ENCODE data around the gene COL6A1.
"Not testable (repeated sequence)": the region's sequence is repeated elsewhere in the genome, so short reads cannot be mapped to it uniquely, and the experiment has no call there.

COL6A1 gene

DNA sequence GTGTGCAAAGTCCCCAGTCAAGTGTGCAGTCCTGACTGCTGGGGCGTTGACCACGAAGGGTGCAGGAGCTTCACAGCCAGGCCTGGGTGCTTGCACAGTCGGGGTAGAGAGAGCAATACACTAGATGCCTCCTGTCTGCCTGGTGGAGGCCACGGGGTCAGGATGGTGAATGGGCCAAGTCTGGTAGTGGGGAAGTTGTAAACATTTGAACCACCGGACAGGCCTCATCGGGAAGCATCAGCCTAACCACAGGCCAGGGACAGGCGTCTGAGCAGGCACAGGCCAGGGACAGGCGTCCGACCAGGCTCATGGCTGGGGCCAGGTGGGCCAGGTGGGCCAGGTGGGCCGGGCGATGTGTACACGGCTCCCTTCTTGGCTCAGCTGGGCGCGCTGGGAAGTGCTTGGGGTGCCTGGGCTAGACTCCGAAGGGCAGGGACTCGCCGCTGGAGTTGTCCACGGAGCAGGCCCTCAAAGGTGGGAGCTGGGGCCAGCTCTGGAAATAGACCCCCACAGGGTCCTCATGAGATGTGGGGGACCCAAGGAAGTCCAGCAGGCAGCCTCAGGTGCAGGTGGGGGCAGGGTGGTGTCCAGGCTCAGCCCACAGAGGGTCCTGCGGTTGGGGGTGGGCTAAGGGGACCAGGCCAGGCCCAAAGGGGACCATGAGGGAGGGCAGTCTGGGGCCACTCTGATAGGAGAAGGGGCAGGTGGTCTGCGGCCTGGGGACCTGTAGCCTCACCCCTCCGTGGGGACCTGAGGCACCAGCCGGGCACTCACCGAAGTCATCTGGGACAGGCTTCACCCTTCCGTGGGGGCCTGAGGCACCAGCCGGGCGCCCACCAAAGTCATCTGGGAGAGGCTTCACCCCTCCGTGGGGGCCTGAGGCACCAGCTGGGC lies 15.0 kb downstream of the COL6A1 start:
- no peak for DNase-seq

GRCh38 chr21:45997205-45997494 lies 15.6 kb downstream of the COL6A1 start:
- DNase-seq, result no peak

DNA sequence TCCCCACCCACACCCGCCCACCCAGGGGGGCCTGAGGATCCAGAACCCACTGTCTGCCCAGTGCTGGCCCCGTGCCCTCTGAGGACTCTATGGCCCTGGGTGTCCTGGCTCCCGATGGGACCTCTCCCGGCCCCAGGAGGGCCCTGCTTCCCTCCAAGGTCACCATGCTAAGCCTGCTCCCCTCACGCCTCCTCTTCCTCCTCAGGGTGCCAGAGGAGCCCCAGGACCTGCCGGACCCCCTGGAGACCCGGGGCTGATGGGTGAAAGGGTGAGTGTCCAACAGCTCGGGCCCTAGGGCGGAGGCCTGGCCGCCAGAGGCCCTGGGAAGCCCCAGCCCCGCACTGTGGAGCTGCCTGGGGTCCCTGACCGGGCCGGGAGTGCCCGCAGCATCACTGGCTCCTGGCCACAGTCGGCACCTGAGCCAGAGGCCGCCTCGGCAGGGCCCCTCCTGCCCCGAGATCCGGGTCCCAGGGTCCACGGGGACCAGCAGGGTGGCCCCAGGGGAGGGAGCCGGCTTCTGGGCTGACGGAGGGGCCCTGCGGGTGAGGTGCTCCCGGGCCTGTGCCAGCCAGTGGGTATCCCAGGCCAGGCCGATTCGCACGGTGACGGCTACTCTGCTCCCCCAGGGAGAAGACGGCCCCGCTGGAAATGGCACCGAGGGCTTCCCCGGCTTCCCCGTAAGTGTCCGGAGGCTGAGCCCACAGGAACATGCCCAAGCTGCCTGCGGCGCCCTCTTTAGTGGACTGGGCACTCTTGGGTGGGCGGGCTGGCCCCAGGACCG lies 16.1 kb downstream of the COL6A1 start:
- no peak for DNase-seq

GRCh38 chr21:45998276-45998701 lies 16.7 kb downstream of the COL6A1 start:
- no peak for DNase-seq

DNA sequence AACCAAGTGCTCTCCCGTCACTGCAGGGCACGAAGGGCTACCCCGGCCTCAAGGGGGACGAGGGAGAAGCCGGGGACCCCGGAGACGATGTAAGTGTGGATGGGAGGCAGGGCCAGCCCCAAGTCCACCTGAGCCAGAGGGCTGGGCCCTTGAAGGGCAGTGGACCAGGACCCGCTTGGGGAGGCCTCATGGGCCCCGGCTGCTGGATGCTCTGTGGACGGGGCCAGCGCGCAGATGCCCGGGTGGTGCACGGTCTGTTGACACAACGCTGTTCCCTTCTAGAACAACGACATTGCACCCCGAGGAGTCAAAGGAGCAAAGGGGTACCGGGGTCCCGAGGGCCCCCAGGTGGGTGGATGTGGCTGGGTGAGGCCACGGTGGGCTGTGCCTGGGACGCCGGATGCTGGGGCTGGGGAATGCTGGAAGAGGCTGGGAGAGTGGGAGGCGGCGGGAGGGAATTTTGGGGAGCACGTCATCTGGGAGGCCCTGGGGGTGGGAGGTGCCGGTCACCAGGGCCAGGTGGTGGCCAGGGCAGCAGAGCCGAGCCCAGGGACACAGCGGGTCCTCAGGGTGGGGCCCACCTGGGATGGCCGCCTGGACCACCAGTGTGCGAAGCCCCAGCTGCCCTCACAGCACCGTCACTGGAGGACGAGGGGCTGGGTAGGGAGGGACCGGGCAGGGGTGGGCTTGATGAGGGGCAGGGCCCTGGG lies 17.5 kb downstream of the COL6A1 start:
- no peak for DNase-seq

- DNase-seq, result no peak
Observed at GRCh38 chr21:45999581-46000181, 18.1 kb downstream of the COL6A1 start.

GRCh38 chr21:46000182-46000730 lies 18.7 kb downstream of the COL6A1 start:
- DNase-seq, result no peak

DNA sequence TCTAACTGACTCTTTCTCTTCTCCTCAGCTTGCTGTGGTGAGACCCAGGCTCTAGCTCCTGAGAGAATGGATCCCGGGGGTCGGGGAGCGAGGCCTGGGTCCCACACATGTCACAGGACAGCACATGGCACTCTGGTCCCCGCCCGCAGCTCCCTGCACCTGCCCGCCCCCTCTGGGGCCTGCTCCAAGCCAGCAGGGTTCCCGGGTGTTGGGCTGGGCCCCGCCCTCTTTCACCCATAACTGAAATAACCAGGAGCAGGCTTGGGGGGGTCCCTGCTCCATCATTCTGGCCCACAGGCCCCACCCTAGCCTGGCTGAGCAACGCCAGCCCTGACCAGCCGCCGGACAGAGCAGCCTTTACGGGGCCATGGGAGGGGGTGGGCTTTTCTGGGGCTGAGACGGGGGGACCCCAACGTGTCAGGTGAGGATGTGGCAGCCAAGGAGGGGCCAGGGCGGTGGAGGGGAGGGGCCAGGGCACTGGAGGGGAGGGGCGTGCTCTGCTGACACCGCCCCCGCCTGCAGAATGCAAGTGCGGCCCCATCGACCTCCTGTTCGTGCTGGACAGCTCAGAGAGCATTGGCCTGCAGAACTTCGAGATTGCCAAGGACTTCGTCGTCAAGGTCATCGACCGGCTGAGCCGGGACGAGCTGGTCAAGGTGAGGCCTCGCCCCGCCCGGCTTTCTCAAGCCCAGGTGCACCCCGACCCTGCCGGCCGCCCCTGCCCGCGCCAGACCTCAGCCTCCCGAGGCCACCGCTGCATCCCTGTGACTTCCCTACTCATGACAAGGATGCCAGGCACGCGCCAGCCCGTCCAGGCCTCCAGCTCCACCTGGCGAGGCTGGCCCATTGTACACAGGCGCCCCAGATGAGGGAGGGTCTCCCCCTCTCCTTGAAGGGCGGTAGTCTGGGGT lies 19.4 kb downstream of the COL6A1 start:
- no peak for DNase-seq

GRCh38 chr21:46001821-46002681 lies 20.5 kb downstream of the COL6A1 start:
- no peak for DNase-seq

- no peak for DNase-seq
Observed at GRCh38 chr21:46002841-46003574, 21.4 kb downstream of the COL6A1 start.

DNA sequence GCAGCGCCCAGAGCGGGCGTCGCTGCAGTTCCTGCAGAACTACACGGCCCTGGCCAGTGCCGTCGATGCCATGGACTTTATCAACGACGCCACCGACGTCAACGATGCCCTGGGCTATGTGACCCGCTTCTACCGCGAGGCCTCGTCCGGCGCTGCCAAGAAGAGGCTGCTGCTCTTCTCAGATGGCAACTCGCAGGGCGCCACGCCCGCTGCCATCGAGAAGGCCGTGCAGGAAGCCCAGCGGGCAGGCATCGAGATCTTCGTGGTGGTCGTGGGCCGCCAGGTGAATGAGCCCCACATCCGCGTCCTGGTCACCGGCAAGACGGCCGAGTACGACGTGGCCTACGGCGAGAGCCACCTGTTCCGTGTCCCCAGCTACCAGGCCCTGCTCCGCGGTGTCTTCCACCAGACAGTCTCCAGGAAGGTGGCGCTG lies 22.0 kb downstream of the COL6A1 start:
- DNase-seq, result no peak

DNA sequence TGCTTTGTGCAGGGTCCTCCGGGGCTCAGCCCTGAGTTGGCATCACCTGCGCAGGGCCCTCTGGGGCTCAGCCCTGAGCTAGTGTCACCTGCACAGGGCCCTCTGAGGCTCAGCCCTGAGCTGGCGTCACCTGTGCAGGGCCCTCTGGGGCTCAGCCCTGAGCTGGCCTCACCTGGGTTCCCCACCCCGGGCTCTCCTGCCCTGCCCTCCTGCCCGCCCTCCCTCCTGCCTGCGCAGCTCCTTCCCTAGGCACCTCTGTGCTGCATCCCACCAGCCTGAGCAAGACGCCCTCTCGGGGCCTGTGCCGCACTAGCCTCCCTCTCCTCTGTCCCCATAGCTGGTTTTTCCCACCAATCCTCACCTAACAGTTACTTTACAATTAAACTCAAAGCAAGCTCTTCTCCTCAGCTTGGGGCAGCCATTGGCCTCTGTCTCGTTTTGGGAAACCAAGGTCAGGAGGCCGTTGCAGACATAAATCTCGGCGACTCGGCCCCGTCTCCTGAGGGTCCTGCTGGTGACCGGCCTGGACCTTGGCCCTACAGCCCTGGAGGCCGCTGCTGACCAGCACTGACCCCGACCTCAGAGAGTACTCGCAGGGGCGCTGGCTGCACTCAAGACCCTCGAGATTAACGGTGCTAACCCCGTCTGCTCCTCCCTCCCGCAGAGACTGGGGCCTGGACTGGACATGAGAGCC lies 22.7 kb downstream of the COL6A1 start:
- no peak for DNase-seq

GRCh38 chr21:46005081-46005480 lies 23.5 kb downstream of the COL6A1 start:
- no peak for DNase-seq

- no peak for DNase-seq
Observed at GRCh38 chr21:46005481-46005881, 23.9 kb downstream of the COL6A1 start.

DNA sequence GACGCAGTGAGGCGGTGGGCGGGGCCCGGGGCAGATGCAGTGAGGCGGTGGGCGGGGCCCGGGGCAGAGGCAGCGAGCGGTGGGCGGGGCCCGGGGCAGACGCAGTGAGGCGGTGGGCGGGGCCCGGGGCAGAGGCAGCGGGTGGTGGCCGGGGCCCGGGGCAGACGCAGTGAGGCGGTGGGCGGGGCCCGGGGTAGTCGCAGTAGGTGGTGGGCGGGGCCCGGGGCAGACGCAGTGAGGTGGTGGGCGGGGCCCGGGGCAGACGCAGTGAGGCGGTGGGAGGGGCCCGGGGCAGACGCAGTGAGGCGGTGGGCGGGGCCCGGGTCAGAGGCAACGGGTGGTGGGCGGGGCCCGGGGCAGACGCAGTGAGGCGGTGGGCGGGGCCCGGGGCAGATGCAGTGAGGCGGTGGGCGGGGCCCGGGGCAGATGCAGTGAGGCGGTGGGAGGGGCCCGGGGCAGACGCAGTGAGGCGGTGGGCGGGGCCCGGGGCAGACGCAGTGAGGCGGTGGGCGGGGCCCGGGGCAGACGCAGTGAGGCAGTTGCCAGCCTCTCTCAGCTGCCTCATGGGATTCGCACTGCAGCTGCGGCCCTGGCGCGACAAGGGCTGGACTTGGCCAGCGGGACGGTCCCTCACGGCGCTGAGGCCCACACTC lies 24.4 kb downstream of the COL6A1 start:
- not testable (repeated sequence) for DNase-seq

GRCh38 chr21:46006547-46007491 lies 25.2 kb downstream of the COL6A1 start:
- no peak for DNase-seq

DNA sequence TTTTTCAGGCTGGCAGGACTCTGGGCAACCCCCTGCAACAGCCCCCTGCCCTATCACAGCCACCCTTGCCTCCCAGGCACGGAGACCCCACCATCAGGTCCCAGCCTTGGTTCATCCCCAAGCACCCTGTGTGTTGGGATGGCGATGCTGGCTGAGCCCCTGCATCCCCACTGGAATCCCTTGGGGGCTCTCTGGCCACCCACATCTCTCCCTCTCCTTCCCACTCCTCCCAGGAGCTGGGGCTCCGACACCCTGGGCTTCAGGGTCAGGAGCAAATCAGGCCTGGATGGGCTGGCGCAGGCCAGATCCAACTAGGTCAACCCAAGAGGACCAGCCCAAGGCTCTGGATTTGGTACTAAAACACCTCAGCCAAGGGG lies 25.9 kb downstream of the COL6A1 start:
- no peak for DNase-seq
